Liver (tissue), 9 donors: Measurements from ENCODE around the gene TOB1. TPM values are rescaled to one million over a fixed set of nuclear protein-coding genes. Genes with fewer than 3 reads are reported as not detected.
A peak's percentile ranks its signal among the peaks of the same experiment; 100 is the strongest.

Experiments used
- DNase-seq: peaks from one replicate; pipeline ENCODE4 v3.0.0-alpha.2; 2017; ENCODE audit warnings: low spot score
- H3K27ac ChIP-seq, 2 donors: one replicate each; pipeline ENCODE4 v1.7.0; 2013; ENCODE audit warnings: inconsistent platforms in 2 of 2, low read length in 2 of 2, control low read depth in 1 of 2, low read depth in 1 of 2, mild to moderate bottlenecking in 1 of 2
- H3K27me3 ChIP-seq, 4 donors: one replicate each; pipeline versions ENCODE4 v1.6.1 to v1.7.0; 2013; ENCODE audit warnings: low read length in 3 of 4, inconsistent platforms in 1 of 4, mild to moderate bottlenecking in 1 of 4, moderate library complexity in 1 of 4; ENCODE audit not compliant: control insufficient read depth in 4 of 4, insufficient read depth in 4 of 4
- H3K36me3 ChIP-seq, 4 donors: one replicate each; pipeline versions ENCODE4 v1.6.1 to v1.7.0; 2013; ENCODE audit warnings: low read length in 3 of 4, mild to moderate bottlenecking in 3 of 4, low read depth in 1 of 4, moderate library complexity in 1 of 4; ENCODE audit not compliant: control insufficient read depth in 4 of 4, insufficient read depth in 3 of 4
- H3K4me1 ChIP-seq, 4 donors: one replicate each; pipeline versions ENCODE4 v1.6.1 to v1.7.0; 2013; ENCODE audit warnings: low read length in 3 of 4, mild to moderate bottlenecking in 3 of 4, moderate library complexity in 1 of 4; ENCODE audit not compliant: control insufficient read depth in 4 of 4, insufficient read depth in 4 of 4
- H3K4me3 ChIP-seq, 3 donors: one replicate each; pipeline versions ENCODE4 v1.6.1 to v1.7.0; 2013; ENCODE audit warnings: low read length in 3 of 3, control low read depth in 1 of 3, low read depth in 1 of 3, mild to moderate bottlenecking in 1 of 3
- H3K9ac ChIP-seq, 2 donors: one replicate each; pipeline ENCODE4 v1.7.0; 2013; ENCODE audit warnings: low read length in 2 of 2, mild to moderate bottlenecking in 2 of 2, moderate library complexity in 2 of 2, control low read depth in 1 of 2, low read depth in 1 of 2
- H3K9me3 ChIP-seq, 4 donors: one replicate each; pipeline versions ENCODE4 v1.6.1 to v1.7.0; 2013; ENCODE audit warnings: low read length in 3 of 4; ENCODE audit not compliant: control insufficient read depth in 4 of 4
- CTCF ChIP-seq: fragments of 150-350 bp; IDR thresholded peaks from 2 replicates; pipeline ENCODE4 v1.5.1; 2017; ENCODE audit warnings: improper control_type of control experiment, low read depth, low read length; ENCODE audit not compliant: missing input control
- EGR1 ChIP-seq, 2 donors: IDR thresholded peaks; 2 replicates each; pipeline ENCODE4 v1.6.1; 2016 to 2018; ENCODE audit warnings: antibody characterized with exemption in 2 of 2, low read depth in 2 of 2
- GABPA ChIP-seq, 2 donors: IDR thresholded peaks in 1 of 2; conservative IDR thresholded peaks in 1 of 2; 2 replicates each; pipeline ENCODE4 v1.6.1; 2016; ENCODE audit warnings: antibody characterized with exemption in 2 of 2, mild to moderate bottlenecking in 1 of 2, moderate library complexity in 1 of 2
- HNF4A ChIP-seq, 2 donors: conservative IDR thresholded peaks; 2 replicates each; pipeline ENCODE4 v1.6.1; 2016; ENCODE audit warnings: antibody characterized with exemption in 2 of 2, mild to moderate bottlenecking in 2 of 2
- HNF4G ChIP-seq: IDR thresholded peaks from 2 replicates; pipeline ENCODE4 v1.6.1; 2016; ENCODE audit warnings: antibody characterized with exemption
- MAX ChIP-seq: IDR thresholded peaks from 2 replicates; pipeline ENCODE4 v1.6.1; 2016; ENCODE audit warnings: antibody characterized with exemption
- NR2F2 ChIP-seq: IDR thresholded peaks from 2 replicates; pipeline ENCODE4 v1.6.1; 2016; ENCODE audit warnings: antibody characterized with exemption
- RAD21 ChIP-seq, 2 donors: IDR thresholded peaks; 2 replicates each; pipeline ENCODE4 v1.6.1; 2016; ENCODE audit warnings: antibody characterized with exemption in 2 of 2, mild to moderate bottlenecking in 2 of 2
- REST ChIP-seq: IDR thresholded peaks from 2 replicates; pipeline ENCODE4 v1.6.1; 2016; ENCODE audit warnings: antibody characterized with exemption, mild to moderate bottlenecking
- TAF1 ChIP-seq: conservative IDR thresholded peaks from 2 replicates; pipeline ENCODE4 v1.6.1; 2016; ENCODE audit warnings: antibody characterized with exemption, mild to moderate bottlenecking
- YY1 ChIP-seq: IDR thresholded peaks from 2 replicates; pipeline ENCODE4 v1.6.1; 2016; ENCODE audit warnings: antibody characterized with exemption, mild to moderate bottlenecking
- ZBTB33 ChIP-seq: IDR thresholded peaks from 2 replicates; pipeline ENCODE4 v1.6.1; 2016; ENCODE audit warnings: antibody characterized with exemption
- WGBS: extraction: QIAGEN DNeasy Blood & Tissue Kit; methylation state at CpG from one replicate; pipeline ENCODE4 v1.1.7; 2013; 5-methylcytosine and 5-hydroxymethylcytosine counted together
- polyA plus RNA-seq, 2 donors: library from polyadenylated mRNA; stranded (reverse) in 1 of 2; unstranded in 1 of 2; fragments of 200-250 nt in 1 of 2; fragments of >200 nt in 1 of 2; fragmentation: Nextera tagmentation in 1 of 2; extraction: Ambion mirVana in 1 of 2; gene quantifications; one replicate each; pipeline versions ENCODE4 v1.2.1 to v1.2.3, GENCODE V29; 2013 to 2015
- total RNA-seq, 2 donors: library from RNA; depleted of rRNA; stranded (reverse); fragments of >200 nt; gene quantifications; one replicate each; pipeline ENCODE4 v1.2.3, GENCODE V29; 2014
- donor health status: healthy.
- donor health status: healthy.
- donor health status: healthy.
- donor health status: healthy.
- donor health status: healthy.

Gene TOB1
- total and polyA plus RNA-seq, 4 donors = 10.2 to 132 (median 37.8) TPM

GRCh38 chr17:50835301-50836234, 30.6 kb downstream of the TOB1 start, which contains the start of gene WFIKKN2:
WFIKKN2 (plus strand) TSS chr17:50835586; CDS start chr17:50835938, 352 bp downstream.
- Histone ChIP-seq H3K27me3 (no peaks in the 10 kb centered on the region), H3K27ac (no peak within 1 kb of the TSS), H3K36me3 (no peaks in the 10 kb centered on the region), H3K9ac (no peak within 1 kb of the TSS), H3K4me3 (peak within 1 kb of the TSS in 1 of 3 donors; percentile 2), H3K4me1 (peaks cover 0 to 2% (median under 1%) of the 10 kb centered on the region in 4 donors), H3K9me3 (no peaks in the 10 kb centered on the region)
- TF ChIP-seq YY1 (no peak), MAX (no peak), ZBTB33 (no peak), RAD21 (IDR thresholded peaks at IDR 0.05) (no peak), GABPA (IDR thresholded peaks at IDR 0.05 in 1 of 2, conservative IDR thresholded peaks at IDR 0.05 in 1 of 2) (no peak), CTCF (no peak), NR2F2 (no peak), TAF1 (no peak), HNF4G (no peak), EGR1 (IDR thresholded peaks at IDR 0.05; ENCODE audit: low read depth in 2 of 2) (no peak), HNF4A (conservative IDR thresholded peaks at IDR 0.05) (no peak), REST (no peak)
- WGBS = 77% methylated on average over 39 of the region's 39 CpGs
- DNase-seq = no peak
